Aorta (tissue), 5 donors: ENCODE measurements around the gene TIMM10B. TPM values are rescaled to one million over a fixed set of nuclear protein-coding genes. Genes with fewer than 3 reads are reported as not detected.
A peak's percentile ranks its signal among the peaks of the same experiment; 100 is the strongest.

Experiments used
- ATAC-seq: fragments of 200-7000 bp; cut with Tn5 transposase; one replicate; pipeline ENCODE4 v1.9.1; 2022; ENCODE audit warnings: moderate library complexity; ENCODE audit not compliant: low FRiP score
- DNase-seq, 2 donors: peaks; one replicate each; pipeline ENCODE4 v3.0.0-alpha.2; 2020
- H3K27ac ChIP-seq, 2 donors: one replicate each; pipeline ENCODE4 v1.5.1; 2013; ENCODE audit warnings: low read length in 2 of 2, mild to moderate bottlenecking in 2 of 2, moderate library complexity in 2 of 2, control low read depth in 1 of 2, inconsistent platforms in 1 of 2, low read depth in 1 of 2
- H3K27me3 ChIP-seq, 2 donors: one replicate each; pipeline ENCODE4 v1.6.1; 2013; ENCODE audit warnings: control low read depth in 1 of 2, low read length in 1 of 2, mild to moderate bottlenecking in 1 of 2, moderate library complexity in 1 of 2; ENCODE audit not compliant: insufficient read depth in 2 of 2, control insufficient read depth in 1 of 2
- H3K36me3 ChIP-seq, 2 donors: one replicate each; pipeline ENCODE4 v1.6.1; 2013; ENCODE audit warnings: control low read depth in 1 of 2, low read length in 1 of 2, mild to moderate bottlenecking in 1 of 2; ENCODE audit not compliant: insufficient read depth in 2 of 2, control insufficient read depth in 1 of 2
- H3K4me1 ChIP-seq, 2 donors: one replicate each; pipeline ENCODE4 v1.6.1; 2013; ENCODE audit warnings: low read length in 2 of 2, control low read depth in 1 of 2, mild to moderate bottlenecking in 1 of 2, moderate library complexity in 1 of 2; ENCODE audit not compliant: insufficient read depth in 2 of 2, control insufficient read depth in 1 of 2
- H3K4me3 ChIP-seq, 2 donors: one replicate each; pipeline ENCODE4 v1.5.1; 2013; ENCODE audit warnings: low read length in 2 of 2, control low read depth in 1 of 2, mild to moderate bottlenecking in 1 of 2
- H3K9me3 ChIP-seq: one replicate; pipeline ENCODE4 v1.6.1; 2013; ENCODE audit warnings: mild to moderate bottlenecking, low read length; ENCODE audit not compliant: control insufficient read depth
- WGBS, 2 donors: extraction: QIAGEN DNeasy Blood & Tissue Kit; methylation state at CpG; one replicate each; pipeline ENCODE4 v1.1.7; 2013; 5-methylcytosine and 5-hydroxymethylcytosine counted together
- intact Hi-C, 2 donors: fragments of 100-400 bp; cut with DNase I; formaldehyde crosslinking; loops; one replicate each; pipeline versions ENCODE4 v1.14.2 to v1.15.0; 2022
- long read RNA-seq, 2 donors: library from polyadenylated mRNA; unstranded; transcript quantifications; one replicate each; pipeline ENCODE4 v2.0.0, GENCODE V29; 2020 to 2021
- polyA plus RNA-seq, 2 donors: library from polyadenylated mRNA; stranded (reverse); fragments of 200-250 nt; gene quantifications; one replicate each; pipeline ENCODE4 v1.2.3, GENCODE V29; 2013
- total RNA-seq, 2 donors: library from RNA; stranded (reverse); fragmentation: NEBNext Ultra II Directional; extraction: Animal tissue kit (Norgen Biotek cat#: 25700); gene quantifications; one replicate each; pipeline ENCODE4 v1.2.1, GENCODE V29; 2021
- donor health status: healthy with polysubstance abuse.
- donor health status: Bipolar disorder and iron deficiency.
- donor health status: DM: no; HTN: no; CAD: no.
- donor health status: DM: no; HTN: no; CAD: no.
- donor health status: DM: yes; HTN: yes; CAD: no.

Gene TIMM10B
- total RNA-seq (10 to 100 TPM; 31.1 to 37.3 TPM), polyA plus RNA-seq (10 to 100 TPM; 21.0 to 39.1 TPM)
- long read RNA-seq, donor 1, transcript TIMM10B-201 (3 exons, 2,840 nt), result major isoform, 64 of 76 reads
- long read RNA-seq, donor 1, partial matches to known transcripts, result 6 of 76 reads
- long read RNA-seq, donor 1, other reads (novel, unspliced or antisense), result 2 of 76 reads
- long read RNA-seq, donor 2, transcript TIMM10B-201 (3 exons, 2,840 nt), result major isoform, 17 of 19 reads
- long read RNA-seq, donor 2, partial matches to known transcripts, result 2 of 19 reads
- long read RNA-seq, donor 2, other reads (novel, unspliced or antisense), result 0 of 19 reads

- Histone ChIP-seq H3K27me3 (no peaks in the 10 kb centered on the region), H3K4me3 (peak within 1 kb of the TSS; percentile 68 to 78), H3K36me3 (peaks cover 0 to 3% of the 10 kb centered on the region in 2 donors), H3K4me1 (peaks cover 0 to 2% of the 10 kb centered on the region in 2 donors), H3K27ac (peak within 1 kb of the TSS; percentile 63 to 75), H3K9me3 (no peaks in the 10 kb centered on the region)
- DNase-seq, result peak; percentile 100
- ATAC-seq, result peak; percentile 97
- intact Hi-C loops, result loop anchor here in 1 of 2 donors (5.0 kb wide), 1 partner anchor 201 kb away; the partner anchor contains the start of gene MRPL17
- 0% methylated on average over 64 to 66 of the region's 66 CpGs for WGBS, 2 donors
These were observed at the start of gene TIMM10B, which contains the start of gene ARFIP2 for GRCh38 chr11:6481012-6481923. TSS of gene TIMM10B (plus strand) at chr11:6481501. CDS start at chr11:6481517, 16 bp downstream. TSS of gene ARFIP2 (minus strand) at chr11:6481331. CDS start at chr11:6480421, 910 bp downstream.

GRCh38 chr11:6431861-6432260 lies 49.4 kb upstream of the TIMM10B start:
- ATAC-seq, result no peak
- DNase-seq, result no peak

GRCh38 chr11:6433998-6434660 lies 47.2 kb upstream of the TIMM10B start:
- ATAC-seq, result no peak
- DNase-seq, result no peak
- Histone ChIP-seq H3K36me3 (no peaks in the 10 kb centered on the region), H3K27me3 (no peaks in the 10 kb centered on the region), H3K4me1 (no peaks in the 10 kb centered on the region), H3K27ac (no peak overlapping the region), H3K9me3 (no peaks in the 10 kb centered on the region), H3K4me3 (no peak overlapping the region)
- 78 to 81% methylated on average over 5 of the region's 5 CpGs for WGBS, 2 donors
- intact Hi-C loops, result no loop called here

More at GRCh38 chr11:6431861-6432260, 49.4 kb upstream of the TIMM10B start:
- 37 to 61% methylated on average over 3 of the region's 3 CpGs for WGBS, 2 donors
- H3K4me3 ChIP-seq, result no peak overlapping the region
- intact Hi-C loops, result no loop called here
- no peaks in the 10 kb centered on the region for H3K4me1 ChIP-seq
- no peaks in the 10 kb centered on the region for H3K36me3 ChIP-seq
- no peaks in the 10 kb centered on the region for H3K9me3 ChIP-seq
- H3K27ac ChIP-seq, result no peak overlapping the region
- no peaks in the 10 kb centered on the region for H3K27me3 ChIP-seq

GRCh38 chr11:6437423-6437822 lies 43.9 kb upstream of the TIMM10B start:
- Histone ChIP-seq H3K36me3 (no peaks in the 10 kb centered on the region), H3K9me3 (no peaks in the 10 kb centered on the region), H3K27me3 (no peaks in the 10 kb centered on the region), H3K27ac (no peak overlapping the region), H3K4me1 (no peaks in the 10 kb centered on the region), H3K4me3 (no peak overlapping the region)
- WGBS, 2 donors, result 90 to 93% methylated on average over 12 of the region's 12 CpGs
- intact Hi-C loops, result loop anchor here in 1 of 2 donors (5.0 kb wide), 1 partner anchor 35 kb away; the partner anchor contains the start of gene TRIM3
- ATAC-seq, result no peak
- DNase-seq, result no peak

GRCh38 chr11:6437993-6438392 lies 43.3 kb upstream of the TIMM10B start:
- H3K4me3 ChIP-seq, result no peak overlapping the region
- H3K9me3 ChIP-seq, result no peaks in the 10 kb centered on the region
- H3K27me3 ChIP-seq, result no peaks in the 10 kb centered on the region
- H3K4me1 ChIP-seq, result no peaks in the 10 kb centered on the region
- no peaks in the 10 kb centered on the region for H3K36me3 ChIP-seq
- DNase-seq, result no peak
- intact Hi-C loops, result loop anchor here in 1 of 2 donors (2.0 to 5.0 kb wide), 2 partner anchors 34 to 57 kb away; partner anchors contain the start of gene TRIM3
- 82 to 83% methylated on average over 3 of the region's 3 CpGs for WGBS, 2 donors
- ATAC-seq, result no peak
- no peak overlapping the region for H3K27ac ChIP-seq

- DNase-seq (peak in 1 of 2 donors; percentile 70), ATAC-seq (no peak)
- no peak overlapping the region for H3K27ac ChIP-seq
- no peaks in the 10 kb centered on the region for H3K4me1 ChIP-seq
- 0% methylated on average over 1 of the region's 1 CpG for WGBS, 2 donors
- intact Hi-C loops, result loop anchor here in 1 of 2 donors (2.0 to 5.0 kb wide), 2 partner anchors 33 to 58 kb away; partner anchors contain the start of gene TRIM3
- H3K4me3 ChIP-seq, result no peak overlapping the region
- no peaks in the 10 kb centered on the region for H3K27me3 ChIP-seq
- no peaks in the 10 kb centered on the region for H3K36me3 ChIP-seq
- H3K9me3 ChIP-seq, result no peaks in the 10 kb centered on the region
These were observed 42.2 kb upstream of the TIMM10B start for GRCh38 chr11:6438979-6439571.

- H3K4me3 ChIP-seq, result no peak within 1 kb of the TSS
- H3K9me3 ChIP-seq, result no peaks in the 10 kb centered on the region
- peak within 1 kb of the TSS in 1 of 2 donors; percentile 59 for H3K27ac ChIP-seq
- no peaks in the 10 kb centered on the region for H3K4me1 ChIP-seq
- no peaks in the 10 kb centered on the region for H3K36me3 ChIP-seq
- WGBS, 2 donors, result 58 to 64% methylated on average over 3 of the region's 3 CpGs
- DNase-seq (no peak), ATAC-seq (no peak)
- intact Hi-C loops, result loop anchor here (5.0 kb wide), 2 partner anchors 64 to 66 kb away; no protein-coding TSS in a partner anchor
- no peaks in the 10 kb centered on the region for H3K27me3 ChIP-seq
These were observed 40.4 kb upstream of the TIMM10B start, which contains the start of gene HPX for GRCh38 chr11:6440906-6441358. TSS of gene HPX (minus strand) at chr11:6440987. CDS start at chr11:6440963, 24 bp downstream.
